HG03060 (cell line): ENCODE data around the gene GOLGA6D.
"Not testable (repeated sequence)": the region's sequence is repeated elsewhere in the genome, so short reads cannot be mapped to it uniquely, and the experiment has no call there.

ENCODE experiments used
- ATAC-seq: cut with Tn5 transposase; IDR thresholded peaks from one replicate; pipeline ENCODE4 v1.9.1; 2021; ENCODE audit warnings: low read depth, moderate number of reproducible peaks; ENCODE audit not compliant: unreplicated experiment

The GOLGA6D gene

GRCh38 chr15:75282572-75282971 is at the start of gene GOLGA6D:
Gene GOLGA6D (plus strand): TSS chr15:75282835. CDS start chr15:75282876, 41 bp downstream.
- not testable (repeated sequence) for ATAC-seq

GRCh38 chr15:75233504-75234190 is 49.0 kb upstream of the GOLGA6D start:
- ATAC-seq = no peak

- no peak for ATAC-seq
Measured at GRCh38 chr15:75234191-75234810, 48.3 kb upstream of the GOLGA6D start.

- no peak for ATAC-seq
Measured at GRCh38 chr15:75235051-75235673, 47.5 kb upstream of the GOLGA6D start.

- no peak for ATAC-seq
Measured at GRCh38 chr15:75235760-75236729, 46.6 kb upstream of the GOLGA6D start.

GRCh38 chr15:75237316-75237982 is 45.2 kb upstream of the GOLGA6D start:
- ATAC-seq = no peak

GRCh38 chr15:75238150-75238549 is 44.5 kb upstream of the GOLGA6D start:
- no peak for ATAC-seq

GRCh38 chr15:75245741-75246140 is 36.9 kb upstream of the GOLGA6D start:
- not testable (repeated sequence) for ATAC-seq

GRCh38 chr15:75248991-75249390 is 33.6 kb upstream of the GOLGA6D start:
- not testable (repeated sequence) for ATAC-seq

- ATAC-seq = no peak
Measured at GRCh38 chr15:75249726-75250125, 32.9 kb upstream of the GOLGA6D start.

GRCh38 chr15:75251343-75251742 is 31.3 kb upstream of the GOLGA6D start:
- not testable (repeated sequence) for ATAC-seq

- not testable (repeated sequence) for ATAC-seq
Measured at GRCh38 chr15:75252285-75252684, 30.4 kb upstream of the GOLGA6D start.

- ATAC-seq = not testable (repeated sequence)
Measured at GRCh38 chr15:75258034-75258433, 24.6 kb upstream of the GOLGA6D start, which contains the start of gene GOLGA6C. Gene GOLGA6C (plus strand): TSS chr15:75258334. CDS start chr15:75258599, 265 bp downstream.

- not testable (repeated sequence) for ATAC-seq
Measured at GRCh38 chr15:75258620-75259343, 23.9 kb upstream of the GOLGA6D start.

- not testable (repeated sequence) for ATAC-seq
Measured at GRCh38 chr15:75259873-75260272, 22.8 kb upstream of the GOLGA6D start.

GRCh38 chr15:75273751-75274359 is 8.8 kb upstream of the GOLGA6D start:
- not testable (repeated sequence) for ATAC-seq

- ATAC-seq = not testable (repeated sequence)
Measured at GRCh38 chr15:75274509-75275107, 8.0 kb upstream of the GOLGA6D start.

- not testable (repeated sequence) for ATAC-seq
Measured at GRCh38 chr15:75275617-75276016, 7.0 kb upstream of the GOLGA6D start.
